ENCODE measurements around the gene FREM2.

The FREM2 gene

GRCh38 chr13:38814331-38814730, 127.5 kb downstream of the FREM2 start:
- no peak overlapping the region for H3K4me3 ChIP-seq (ENCODE audit: low read length)
- peak; percentile 86 for DNase-seq (ENCODE audit: low read depth)
- TF ChIP-seq CTCF (IDR thresholded peaks at IDR 0.05; ENCODE audit: insufficient read depth, low read depth, low read length, missing control alignments), result no peak

GRCh38 chr13:38819053-38819452, 132.2 kb downstream of the FREM2 start:
- peak; percentile 24 for DNase-seq (ENCODE audit: low read depth)
- H3K4me3 ChIP-seq (ENCODE audit: low read length), result no peak overlapping the region
- TF ChIP-seq CTCF (IDR thresholded peaks at IDR 0.05; ENCODE audit: insufficient read depth, low read depth, low read length, missing control alignments), result no peak

GRCh38 chr13:38819596-38819995, 132.7 kb downstream of the FREM2 start:
- H3K4me3 ChIP-seq (ENCODE audit: low read length), result no peak overlapping the region
- no peak for DNase-seq (ENCODE audit: low read depth)
- TF ChIP-seq CTCF (IDR thresholded peaks at IDR 0.05; ENCODE audit: insufficient read depth, low read depth, low read length, missing control alignments), result no peak

- peak; percentile 78 for DNase-seq (ENCODE audit: low read depth)
- no peak for TF ChIP-seq CTCF (IDR thresholded peaks at IDR 0.05; ENCODE audit: insufficient read depth, low read depth, low read length, missing control alignments)
- H3K4me3 ChIP-seq (ENCODE audit: low read length), result no peak overlapping the region
These were observed 135.1 kb downstream of the FREM2 start for GRCh38 chr13:38821770-38822551.

- DNase-seq (ENCODE audit: low read depth), result peak; percentile 30
- no peak overlapping the region for H3K4me3 ChIP-seq (ENCODE audit: low read length)
- TF ChIP-seq CTCF (IDR thresholded peaks at IDR 0.05; ENCODE audit: insufficient read depth, low read depth, low read length, missing control alignments), result no peak
These were observed 137.5 kb downstream of the FREM2 start for GRCh38 chr13:38824342-38824741.

- DNase-seq (ENCODE audit: low read depth), result peak; percentile 39
- TF ChIP-seq CTCF (IDR thresholded peaks at IDR 0.05; ENCODE audit: insufficient read depth, low read depth, low read length, missing control alignments), result no peak
- H3K4me3 ChIP-seq (ENCODE audit: low read length), result no peak overlapping the region
These were observed 139.4 kb downstream of the FREM2 start for GRCh38 chr13:38826182-38826813.

Measured in epithelial cell of esophagus (primary cell).